NCI-H2227 treated with DMSO at 0.1 percent for 48 hours (cell line): Measurements from ENCODE around the gene SYNPR.

ENCODE experiments used
- DNase-seq: peaks from one replicate; lab custom pipeline; 2025; lab: John Stamatoyannopoulos, UW

The SYNPR gene

DNA sequence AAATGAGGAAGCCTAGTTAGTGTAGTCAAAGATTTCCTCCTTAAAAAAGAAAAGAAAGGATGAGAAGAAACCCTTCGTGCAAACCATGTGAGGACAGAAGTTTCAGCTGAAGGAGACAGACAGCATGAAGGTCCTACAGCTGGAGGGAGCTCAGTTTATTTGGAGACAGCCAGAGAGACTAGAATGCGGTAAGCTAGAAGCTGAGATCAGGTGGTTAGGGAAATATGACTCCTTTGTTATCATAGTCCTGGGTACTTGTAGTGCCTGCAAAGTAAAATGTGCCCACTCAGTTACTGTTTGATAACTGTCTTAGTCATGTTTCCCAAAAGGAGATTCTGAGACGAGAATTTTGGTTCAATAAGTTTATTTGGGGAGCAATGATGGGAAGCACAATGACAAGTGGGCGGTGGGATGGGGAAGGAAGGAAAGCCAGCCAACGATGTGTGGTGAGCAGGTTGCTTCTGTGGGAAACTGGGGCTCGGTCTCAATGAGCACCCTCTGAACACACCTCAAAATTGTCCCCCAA is 195.6 kb downstream of the SYNPR start:
- DNase-seq: no peak

DNA sequence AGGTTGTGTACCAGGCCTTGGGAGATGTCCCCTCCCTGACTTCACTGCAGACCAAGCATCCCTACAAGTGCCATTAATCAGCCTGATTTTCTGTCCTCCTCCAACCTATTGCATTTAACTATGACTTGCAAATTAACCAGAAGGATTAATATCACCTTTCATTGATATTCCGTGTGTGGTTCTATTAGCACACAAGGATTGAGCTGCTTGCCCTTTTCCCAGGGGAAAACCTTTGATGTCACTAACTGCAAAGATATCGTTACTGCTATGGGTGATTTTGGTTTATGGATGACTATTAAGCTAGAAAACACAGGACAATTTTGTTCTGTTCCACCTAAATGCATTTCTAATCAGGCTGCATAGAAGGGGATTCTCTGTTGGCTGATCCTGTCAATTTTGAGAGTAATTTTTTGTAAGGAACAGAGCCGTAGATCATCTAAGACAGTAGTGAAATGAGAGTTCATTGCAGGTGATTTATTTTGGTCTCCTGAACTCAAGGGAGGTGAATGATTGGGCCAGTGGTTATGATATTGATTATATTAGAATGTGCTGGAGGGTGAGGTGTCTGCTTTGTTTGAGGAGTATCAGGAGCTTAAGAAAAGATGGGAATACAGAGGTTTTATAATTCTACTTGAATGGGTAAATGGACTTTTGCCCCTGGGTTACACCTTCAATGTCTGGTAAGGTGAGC is 196.9 kb downstream of the SYNPR start:
- no peak for DNase-seq

DNA sequence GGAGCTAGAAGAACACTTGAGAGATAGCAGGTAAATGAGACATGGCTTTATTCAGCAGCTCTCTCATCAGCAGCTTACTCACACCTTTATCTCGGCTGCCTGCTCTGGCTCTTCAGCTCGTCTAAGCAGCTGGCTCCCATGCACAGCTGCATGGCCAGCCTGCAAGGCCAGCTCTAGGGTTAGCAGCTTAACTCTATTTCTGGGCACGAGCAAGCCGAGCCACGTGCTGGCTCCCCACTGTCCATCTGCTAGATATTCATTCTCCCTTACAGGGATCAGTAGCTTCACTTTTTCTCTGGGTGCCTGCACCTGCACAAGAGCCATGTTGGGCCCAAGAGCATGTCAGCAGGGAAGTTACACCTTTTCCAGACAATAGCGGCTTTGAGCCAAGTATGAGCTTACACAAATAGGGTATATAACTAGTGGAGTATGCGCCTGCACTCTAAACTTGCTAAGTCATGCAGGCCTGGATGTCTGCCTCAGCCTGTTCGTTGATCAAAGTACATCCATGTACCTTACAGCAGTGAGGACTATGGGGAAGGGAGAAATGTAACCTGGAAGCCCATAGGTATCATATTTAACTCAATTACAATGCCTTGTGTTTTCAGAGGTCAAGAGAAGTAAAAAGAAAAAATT is 199.5 kb downstream of the SYNPR start:
- no peak for DNase-seq

DNA sequence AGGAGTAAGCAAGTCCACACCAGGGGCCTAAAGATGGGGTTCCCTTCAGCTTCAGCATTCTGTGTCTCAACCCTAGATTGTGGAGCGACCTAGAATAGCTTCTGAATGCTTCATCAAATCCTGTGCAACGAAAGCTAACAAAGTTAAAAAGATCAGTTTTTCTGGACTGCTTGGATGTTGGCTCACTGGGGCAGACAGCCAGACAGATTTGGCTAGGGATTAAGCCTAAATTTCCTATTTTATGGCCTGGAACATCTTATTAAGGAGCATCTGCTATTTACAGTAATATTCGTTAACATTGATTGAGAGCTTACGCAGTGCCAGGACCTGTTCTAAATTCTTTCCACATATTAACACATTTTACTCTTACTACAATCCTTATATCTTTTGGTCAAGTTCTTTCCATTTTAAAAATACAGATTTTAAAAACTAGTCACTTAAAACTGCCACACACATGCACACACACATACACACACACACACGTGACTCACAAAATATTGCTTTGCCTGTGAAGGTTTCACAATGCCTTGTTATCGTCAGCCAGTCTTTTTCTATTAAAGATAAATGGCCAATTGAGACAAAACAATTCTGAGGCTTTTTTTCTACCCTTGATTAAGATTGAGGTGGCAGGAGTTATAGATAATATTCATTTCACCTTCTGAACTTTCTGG is 201.0 kb downstream of the SYNPR start:
- DNase-seq: no peak

DNA sequence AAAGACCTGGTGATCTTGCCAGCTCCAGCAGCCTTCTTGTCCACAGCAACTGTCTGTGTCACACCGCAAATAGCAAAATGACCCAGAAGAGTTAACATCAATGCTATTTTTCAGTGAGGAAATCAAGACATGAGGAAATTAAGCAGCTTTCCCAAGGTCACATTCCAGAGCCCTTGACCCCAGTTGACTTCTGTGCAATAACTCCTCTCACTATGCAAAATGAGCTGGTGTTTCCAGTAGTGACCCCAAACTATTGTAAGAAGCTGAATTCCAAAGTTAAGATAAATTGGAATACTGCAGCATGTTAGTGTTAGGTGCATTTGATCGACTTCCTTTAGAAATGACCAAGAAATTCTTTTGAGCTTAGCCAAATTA is 201.5 kb downstream of the SYNPR start:
- no peak for DNase-seq

DNA sequence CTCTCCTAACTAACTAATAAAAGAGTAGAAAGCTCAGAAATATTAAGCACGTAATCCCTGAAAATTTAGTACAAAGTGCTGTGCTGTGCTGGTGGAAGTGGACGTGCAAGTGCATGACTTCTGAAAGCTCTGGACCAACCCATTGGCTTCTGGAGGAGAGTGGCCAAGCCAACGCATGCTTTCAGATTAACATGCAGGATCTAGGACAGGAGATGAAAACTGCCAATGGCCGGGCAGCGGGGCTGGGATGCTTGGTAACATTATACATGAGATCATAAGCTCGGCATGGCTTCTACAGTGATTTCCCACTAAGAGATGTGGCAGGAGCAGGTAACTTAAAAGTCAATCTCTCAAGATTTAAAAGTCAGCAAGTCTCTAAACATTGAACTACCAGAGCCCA is 203.5 kb downstream of the SYNPR start:
- DNase-seq: no peak

DNA sequence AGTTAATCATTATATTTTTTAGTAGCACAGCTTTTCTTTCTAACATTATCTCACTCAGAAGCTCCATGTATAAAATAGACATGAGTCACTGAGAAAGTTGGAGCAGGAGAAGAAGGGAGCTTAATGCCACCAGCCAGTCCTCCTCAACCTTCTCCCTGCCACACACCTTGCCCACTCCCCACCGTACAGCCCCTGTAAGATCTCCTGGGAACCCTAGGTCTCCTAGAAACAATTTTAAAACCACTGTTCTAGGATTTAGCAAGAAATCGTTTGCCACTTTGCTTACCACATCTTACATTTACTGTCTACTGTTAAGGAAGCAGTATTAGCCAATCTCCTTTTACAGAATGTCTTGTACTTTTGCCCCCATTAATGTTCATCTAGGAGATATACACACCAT is 204.2 kb downstream of the SYNPR start:
- DNase-seq: no peak

DNA sequence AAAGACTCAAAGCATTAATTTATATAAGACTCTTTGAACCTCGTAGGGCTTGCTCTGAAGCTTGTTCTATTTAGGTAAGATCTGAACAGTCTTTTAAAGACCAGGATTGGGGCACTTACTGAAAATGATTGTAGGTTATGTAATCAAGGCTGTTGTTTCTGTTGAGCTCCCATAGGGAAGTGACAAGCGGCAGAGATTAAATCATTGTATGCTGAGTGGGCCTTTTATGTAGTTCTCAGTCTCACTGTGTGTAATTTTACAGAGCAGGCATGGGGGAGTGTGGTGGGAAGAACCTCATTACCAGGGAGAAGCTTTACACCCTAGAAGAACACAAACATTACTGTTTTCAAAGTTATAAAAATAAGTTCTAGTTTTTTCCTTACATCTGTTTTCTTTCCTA is 214.4 kb downstream of the SYNPR start:
- DNase-seq: peak; percentile 69

DNA sequence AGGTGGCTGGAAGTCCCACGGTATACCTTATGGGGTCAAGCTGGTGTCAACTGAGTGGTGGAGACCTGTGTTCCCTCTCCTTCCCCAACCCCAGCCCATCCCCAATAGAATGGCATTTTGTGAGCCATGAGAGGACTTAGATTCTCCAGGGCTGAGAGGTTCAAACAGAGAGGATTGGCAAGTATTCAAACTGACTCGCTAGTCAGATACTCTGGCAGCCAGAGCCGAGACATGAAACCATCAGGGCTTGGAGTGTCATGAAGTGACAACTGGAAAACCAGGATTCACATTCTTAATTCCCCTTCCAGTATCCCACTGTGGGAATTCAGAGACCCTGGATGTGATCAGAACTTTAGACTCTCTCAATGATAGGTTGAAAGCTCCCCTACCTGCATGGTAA is 215.0 kb downstream of the SYNPR start:
- DNase-seq: no peak

DNA sequence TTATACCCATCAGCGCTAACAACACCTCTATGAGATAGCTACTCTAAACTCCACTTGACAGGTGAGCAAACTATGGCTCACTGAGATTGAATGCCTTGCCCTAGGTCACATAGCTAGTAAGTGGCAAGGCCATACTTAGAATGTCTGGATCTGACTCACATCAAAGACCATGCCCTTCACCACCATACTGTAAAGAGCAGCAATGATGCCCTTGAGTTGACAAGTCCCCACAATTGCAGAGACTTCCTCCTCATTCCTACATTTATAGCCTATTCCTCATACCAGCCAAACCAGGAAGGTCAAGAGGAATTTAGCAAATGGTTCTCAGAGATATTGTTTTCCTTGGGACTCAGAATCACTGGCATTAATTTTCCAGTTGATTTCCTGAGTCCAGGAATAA is 216.5 kb downstream of the SYNPR start:
- no peak for DNase-seq

DNA sequence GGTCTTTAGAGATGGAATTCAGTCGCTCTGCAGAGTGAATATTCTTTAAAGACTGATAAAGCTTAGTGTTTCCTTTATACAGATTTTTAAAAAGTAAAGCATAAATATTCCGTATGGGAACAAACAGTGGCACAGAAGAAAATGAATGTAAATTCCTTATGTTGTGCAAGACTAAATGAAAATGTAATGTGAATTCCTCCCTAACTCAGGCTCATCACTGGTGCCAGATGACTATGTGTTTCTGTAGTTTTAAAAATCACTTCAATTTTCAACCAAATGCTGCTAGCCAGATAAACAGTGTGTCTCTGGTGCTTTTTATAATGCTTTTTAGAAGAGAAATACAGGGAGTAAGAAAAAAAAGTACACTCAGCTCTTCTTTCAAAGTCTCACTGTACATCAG is 219.5 kb downstream of the SYNPR start:
- DNase-seq: no peak

DNA sequence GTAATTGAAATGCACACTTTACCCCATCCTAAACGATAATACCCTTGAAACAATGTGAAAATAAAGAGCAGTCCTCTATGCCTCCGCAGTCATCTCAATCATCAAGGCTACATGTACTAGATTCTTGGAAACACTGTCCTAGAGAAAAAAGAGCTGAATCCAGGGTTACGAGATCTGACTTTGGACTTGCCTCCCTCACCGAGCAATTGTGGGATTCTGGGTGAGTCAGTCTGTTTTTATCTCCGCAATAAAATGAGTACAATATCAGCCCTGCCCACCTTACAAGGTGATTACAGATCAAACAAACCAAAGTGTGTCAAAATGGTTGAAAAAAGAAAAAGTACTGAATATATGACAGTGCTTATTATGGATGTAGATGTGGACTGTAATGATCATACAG is 222.1 kb downstream of the SYNPR start:
- DNase-seq: no peak

DNA sequence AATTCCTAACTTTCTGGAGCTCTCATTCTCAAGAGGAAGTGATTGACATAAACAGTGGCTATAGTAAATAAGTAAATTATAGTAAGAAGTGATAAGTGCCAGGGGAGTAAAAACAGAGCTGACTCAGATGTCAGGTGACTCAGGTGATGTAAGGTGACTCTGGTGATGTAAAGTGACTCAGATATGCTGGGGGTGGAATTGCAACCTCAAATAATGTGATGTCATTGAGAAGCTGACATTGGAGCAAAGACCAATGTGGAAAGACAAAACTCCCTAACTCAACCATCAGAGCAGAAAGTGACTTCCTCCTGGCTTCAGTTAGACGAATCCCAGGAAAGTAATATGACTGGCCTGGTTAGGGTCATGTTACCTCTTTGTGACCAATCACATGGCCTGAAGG is 230.2 kb downstream of the SYNPR start:
- DNase-seq: no peak

DNA sequence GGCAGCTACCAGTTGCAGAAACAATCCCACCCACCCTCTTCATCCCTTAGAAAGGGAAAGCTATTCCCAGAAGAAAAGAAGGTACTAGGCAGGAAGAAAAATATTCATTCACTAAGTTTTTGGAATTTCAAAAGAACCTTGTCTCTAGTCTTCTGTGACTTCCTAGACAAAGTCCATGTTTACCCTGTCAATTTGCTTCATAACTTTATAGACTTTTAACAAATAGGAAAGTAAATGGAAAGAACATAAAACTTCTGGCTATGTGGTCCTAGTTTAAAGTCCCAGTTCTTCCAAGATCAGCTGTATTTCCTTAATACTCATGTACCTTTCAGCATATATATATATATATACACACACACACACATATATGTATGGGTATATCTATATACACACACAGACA is 230.7 kb downstream of the SYNPR start:
- DNase-seq: no peak

DNA sequence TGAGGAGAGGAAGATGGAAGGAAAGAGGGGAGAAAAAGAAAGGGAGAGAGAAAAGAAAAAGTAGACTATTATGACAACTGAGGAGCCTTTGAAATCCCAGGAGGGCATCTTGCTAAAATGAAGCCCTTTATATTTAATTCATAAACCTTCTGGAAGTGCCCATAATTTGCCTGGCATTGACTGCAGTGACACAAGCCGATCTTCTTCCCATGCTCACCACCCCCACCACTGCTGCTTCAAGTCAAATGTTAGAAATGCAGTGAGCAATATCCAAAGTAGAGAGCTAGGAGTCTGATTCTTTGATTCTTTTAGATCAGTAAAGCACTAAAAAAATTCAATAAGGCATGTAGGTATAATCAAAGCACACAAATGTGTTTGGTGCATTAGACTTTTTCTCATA is 235.7 kb downstream of the SYNPR start:
- no peak for DNase-seq

DNA sequence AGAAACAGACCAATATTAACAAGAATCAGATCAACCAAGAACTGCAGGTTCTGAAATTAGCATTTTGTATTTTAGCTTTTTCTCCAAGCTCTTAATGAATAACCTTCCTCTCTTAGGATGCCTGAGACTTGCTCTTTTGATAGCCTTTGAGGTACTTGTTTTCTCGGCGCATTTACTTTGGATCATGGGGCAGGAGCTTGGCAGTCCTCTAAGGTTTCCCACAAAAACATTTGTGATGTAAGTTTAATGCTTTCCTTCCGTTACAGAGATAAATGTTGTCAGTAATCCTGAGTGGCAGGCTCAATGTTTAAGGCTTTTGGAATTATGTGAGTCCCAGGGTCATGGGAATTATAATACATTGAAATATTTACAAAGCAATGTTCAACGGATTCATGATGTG is 236.6 kb downstream of the SYNPR start:
- DNase-seq: no peak

DNA sequence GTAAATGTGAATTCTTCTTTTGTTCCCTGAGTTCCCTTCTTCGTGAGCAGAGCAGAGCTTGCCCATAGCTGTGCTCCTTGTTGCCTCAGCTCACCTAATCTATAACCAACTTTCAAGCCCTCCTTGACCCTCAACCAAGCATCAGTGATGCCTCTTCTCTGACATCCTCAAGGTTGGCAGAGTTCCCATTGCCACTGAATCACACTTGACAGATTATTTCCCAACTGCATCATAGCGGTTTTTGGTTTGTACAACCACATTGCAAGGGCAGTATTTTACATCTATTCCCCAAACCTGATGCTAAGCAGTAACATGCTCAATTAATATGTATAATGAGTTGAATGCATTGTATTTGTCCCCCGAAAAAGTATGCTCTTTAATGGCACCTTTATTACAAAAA is 241.3 kb downstream of the SYNPR start:
- no peak for DNase-seq

DNA sequence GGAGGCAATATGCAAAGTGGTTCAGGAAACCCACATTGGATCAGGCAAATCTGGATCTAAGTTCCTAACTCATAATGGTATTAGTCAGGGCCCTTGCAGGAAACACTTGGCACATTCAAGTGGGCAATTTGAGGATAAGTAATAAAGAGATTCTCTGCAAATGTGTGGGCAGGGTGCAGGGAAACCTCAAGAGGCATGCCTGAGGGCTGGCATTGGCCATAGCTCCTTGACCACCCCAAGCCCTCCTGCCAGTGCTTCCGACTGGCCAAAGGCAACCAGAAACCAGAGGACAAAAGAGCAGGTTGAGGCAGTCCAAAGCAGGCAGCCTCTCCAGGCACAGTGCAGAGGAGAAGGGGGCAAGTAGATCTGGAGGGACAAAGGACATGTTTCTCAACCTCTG is 243.5 kb downstream of the SYNPR start:
- no peak for DNase-seq

DNA sequence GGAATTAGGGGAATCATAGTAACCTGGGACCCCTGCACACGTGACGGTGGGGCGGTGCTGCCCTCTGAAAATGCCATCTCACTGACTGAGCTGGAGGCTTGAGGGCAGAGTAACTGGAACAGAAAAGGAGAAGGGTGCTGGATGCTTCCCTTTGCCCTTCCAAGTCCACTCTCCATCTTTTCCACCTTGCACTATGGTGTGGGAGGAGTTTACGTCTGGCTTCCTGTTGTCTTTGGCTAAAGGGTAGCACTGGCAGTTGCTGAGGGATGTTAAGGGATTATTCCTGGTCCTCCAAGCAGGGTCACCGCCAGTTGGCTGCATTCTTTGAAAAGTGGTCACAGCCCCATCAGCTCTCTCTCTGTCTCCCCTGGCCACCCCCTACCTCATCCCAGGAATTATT is 245.0 kb downstream of the SYNPR start:
- no peak for DNase-seq

DNA sequence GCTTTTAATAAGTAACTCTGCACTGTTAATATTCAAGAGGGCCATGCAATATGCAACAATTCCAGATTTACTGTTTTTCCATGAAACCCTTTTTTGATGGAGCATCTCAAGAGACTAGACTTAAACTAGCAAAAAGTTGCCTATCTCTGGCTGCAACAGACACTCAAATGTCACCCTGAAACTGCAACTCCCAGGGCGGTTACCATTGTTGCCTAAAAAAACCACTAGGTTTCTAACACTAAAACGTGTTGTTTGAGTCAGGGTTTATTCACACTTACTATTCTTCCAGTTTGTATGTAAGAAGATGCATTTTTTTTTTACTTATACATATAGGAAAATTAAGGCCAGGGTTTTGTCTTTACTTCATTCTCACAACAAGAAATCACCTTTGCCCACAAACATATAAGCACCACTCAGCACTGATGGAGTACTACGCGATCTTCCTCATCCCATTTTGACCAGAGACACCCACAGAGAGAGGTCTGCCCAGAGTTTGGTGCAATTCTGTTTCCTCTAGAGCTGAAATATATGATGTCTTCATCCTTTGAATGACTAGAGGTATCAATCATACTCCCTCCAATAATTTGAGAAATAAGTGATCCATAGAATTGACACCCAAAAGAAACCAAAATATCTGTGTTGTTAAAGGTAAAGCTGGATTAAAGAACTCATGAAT is 250.4 kb downstream of the SYNPR start:
- DNase-seq: no peak

DNA sequence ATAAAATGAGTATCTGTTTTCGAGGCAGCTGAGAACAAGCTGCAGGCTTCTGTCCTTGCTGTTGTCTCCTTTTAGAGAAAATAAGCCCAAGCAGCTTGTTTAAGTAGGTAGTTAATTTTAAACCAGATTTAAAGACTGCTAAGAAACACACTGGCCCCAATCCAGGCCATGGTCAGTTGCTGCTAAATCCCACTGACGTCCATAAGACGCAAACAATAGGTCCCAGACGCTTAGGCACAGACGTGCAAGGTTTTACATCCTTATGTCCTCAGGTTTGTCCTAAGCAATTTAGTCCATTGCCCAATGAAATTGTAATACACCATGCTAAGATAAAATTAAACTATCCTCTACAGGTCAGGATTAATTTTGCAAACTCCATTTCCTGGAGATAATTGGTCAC is 254.4 kb downstream of the SYNPR start:
- no peak for DNase-seq

DNA sequence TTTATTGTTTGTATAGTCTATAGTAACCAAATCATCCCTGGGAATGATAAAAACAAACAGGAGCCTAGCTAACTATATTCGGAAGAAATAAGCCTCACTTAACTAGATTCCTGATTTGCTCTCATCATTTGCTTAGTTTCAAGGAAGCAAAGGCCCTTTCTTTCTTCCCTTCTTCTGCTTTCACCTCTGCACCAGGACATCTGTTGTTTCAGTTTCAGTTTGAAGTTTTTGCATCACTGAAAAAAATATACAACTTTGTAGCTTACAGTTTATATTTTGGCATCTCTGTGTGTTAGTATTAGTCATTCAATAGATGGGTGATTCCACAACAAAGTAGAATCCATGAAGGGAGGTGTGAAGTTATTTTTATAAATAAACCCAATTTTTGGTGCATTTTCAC is 260.8 kb downstream of the SYNPR start:
- no peak for DNase-seq

DNA sequence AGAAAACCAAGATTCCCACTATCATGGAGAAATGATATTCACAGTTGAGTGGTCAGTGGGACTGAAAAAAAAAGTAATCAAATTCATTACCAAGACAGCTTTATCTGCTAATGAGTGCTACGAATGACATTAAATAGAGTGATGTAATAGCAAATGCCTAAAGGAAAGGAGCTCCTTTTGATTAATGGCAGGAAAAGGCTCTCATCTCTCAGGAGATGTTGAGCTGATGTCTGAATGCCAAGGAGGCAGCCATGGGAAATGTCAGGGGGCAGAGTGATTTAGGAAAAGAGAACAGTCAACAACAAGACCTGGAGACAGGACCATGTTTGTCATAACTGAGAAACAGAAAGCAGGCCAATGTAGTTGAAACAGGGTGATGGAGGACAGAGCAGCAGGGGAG is 277.7 kb downstream of the SYNPR start:
- DNase-seq: no peak
